HEK293 (cell line): ENCODE data around the gene TOR3A.

ENCODE experiments used
- PRDM1 ChIP-seq: fragments of 450-650 bp; formaldehyde crosslinking; IDR thresholded peaks from 2 replicates; pipeline ENCODE4; 2016; ENCODE audit warnings: missing biosample characterization, missing genetic modification characterization
- REPIN1 ChIP-seq: fragments of 450-650 bp; formaldehyde crosslinking; IDR thresholded peaks from 2 replicates; pipeline ENCODE4 v1.5.1; 2017; ENCODE audit warnings: missing biosample characterization, missing genetic modification characterization, low read depth
- ZFHX2 ChIP-seq: fragments of 450-650 bp; formaldehyde crosslinking; conservative IDR thresholded peaks from 2 replicates; pipeline ENCODE4 v1.5.1; 2016; ENCODE audit warnings: missing biosample characterization, missing genetic modification characterization
- ZNF2 ChIP-seq: fragments of 450-650 bp; formaldehyde crosslinking; IDR thresholded peaks from 2 replicates; pipeline ENCODE4 v1.5.1; 2016; ENCODE audit warnings: missing biosample characterization, missing genetic modification characterization
- ZNF274 ChIP-seq, 2 experiments: fragments of 200-500 bp in 1 of 2; fragments of 450-650 bp in 1 of 2; sonication (Bioruptor generic) in 1 of 2; formaldehyde crosslinking in 1 of 2; IDR thresholded peaks; 2 replicates each; pipeline versions ENCODE4 v1.5.1 to v1.6.1; 2014 to 2016; ENCODE audit warnings: borderline replicate concordance in 1 of 2, inconsistent platforms in 1 of 2, low read length in 1 of 2, missing biosample characterization in 1 of 2, missing genetic modification characterization in 1 of 2
- ZNF521 ChIP-seq: fragments of 450-650 bp; formaldehyde crosslinking; IDR thresholded peaks from 2 replicates; pipeline ENCODE4 v1.5.1; 2017; ENCODE audit warnings: missing biosample characterization, mild to moderate bottlenecking, missing genetic modification characterization
- ZNF830 ChIP-seq: fragments of 450-650 bp; IDR thresholded peaks from 2 replicates; pipeline ENCODE4 v1.5.0; 2018; ENCODE audit warnings: missing biosample characterization, missing genetic modification characterization, low read depth, mild to moderate bottlenecking, moderate library complexity
- TF ChIP-seq, protein P1 (sequence below): fragments of 450-650 bp; formaldehyde crosslinking; IDR thresholded peaks from 2 replicates; pipeline ENCODE4 v1.5.1; 2016; ENCODE audit warnings: missing biosample characterization, missing genetic modification characterization
- TF ChIP-seq, protein P2 (sequence below): fragments of 450-650 bp; formaldehyde crosslinking; IDR thresholded peaks from 2 replicates; pipeline ENCODE4 v1.5.1; 2016; ENCODE audit warnings: missing biosample characterization, missing genetic modification characterization, low read depth
- TF ChIP-seq, protein P3 (sequence below): fragments of 450-650 bp; formaldehyde crosslinking; IDR thresholded peaks from 2 replicates; pipeline ENCODE4 v1.5.1; 2016; ENCODE audit warnings: missing biosample characterization, missing genetic modification characterization, low read depth
- TF ChIP-seq, protein P4 (sequence below): fragments of 450-650 bp; formaldehyde crosslinking; IDR thresholded peaks from 2 replicates; pipeline ENCODE4 v1.5.1; 2016; ENCODE audit warnings: missing biosample characterization, missing genetic modification characterization
- TF ChIP-seq, protein P5 (sequence below): fragments of 450-650 bp; formaldehyde crosslinking; IDR thresholded peaks from 2 replicates; pipeline ENCODE4 v1.5.1; 2017; ENCODE audit warnings: missing biosample characterization, missing genetic modification characterization
- TF ChIP-seq, protein P6 (sequence below): fragments of 450-650 bp; formaldehyde crosslinking; IDR thresholded peaks from 2 replicates; pipeline ENCODE4 v1.5.1; 2016; ENCODE audit warnings: missing biosample characterization, missing genetic modification characterization

DNA sequence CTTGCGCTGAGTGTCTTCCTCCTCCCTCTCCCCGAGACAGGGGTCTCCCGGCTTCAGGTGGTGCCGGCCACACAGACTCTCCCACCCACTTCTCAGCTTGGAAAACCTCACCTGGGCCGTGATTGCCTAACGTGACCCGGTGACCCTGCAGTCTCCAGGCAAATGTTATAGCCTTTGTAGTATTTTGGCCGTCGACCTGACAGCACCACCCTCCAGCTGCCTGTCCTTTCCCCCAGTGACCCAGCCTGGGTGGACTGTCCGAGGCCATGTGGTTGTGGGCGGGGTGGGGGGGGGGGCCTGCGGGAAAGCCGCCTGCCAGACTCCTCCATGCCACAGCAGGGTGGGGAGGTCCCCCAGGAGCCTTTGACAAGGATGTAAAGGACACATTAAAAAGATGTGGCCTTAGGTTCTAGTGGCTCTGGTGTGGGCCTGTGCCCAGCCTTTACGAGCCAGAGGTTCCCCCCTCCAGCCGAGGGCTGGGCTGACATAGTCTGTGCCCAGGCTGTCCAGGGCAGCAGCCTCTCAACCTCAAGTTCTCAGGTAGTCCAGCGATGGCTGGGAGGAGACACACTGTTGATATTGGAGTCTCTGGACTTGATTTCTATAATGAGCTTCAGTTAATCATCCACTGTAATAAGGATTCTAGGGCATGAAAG is 8.1 kb downstream of the TOR3A start:
- TF ChIP-seq, protein P1, sequence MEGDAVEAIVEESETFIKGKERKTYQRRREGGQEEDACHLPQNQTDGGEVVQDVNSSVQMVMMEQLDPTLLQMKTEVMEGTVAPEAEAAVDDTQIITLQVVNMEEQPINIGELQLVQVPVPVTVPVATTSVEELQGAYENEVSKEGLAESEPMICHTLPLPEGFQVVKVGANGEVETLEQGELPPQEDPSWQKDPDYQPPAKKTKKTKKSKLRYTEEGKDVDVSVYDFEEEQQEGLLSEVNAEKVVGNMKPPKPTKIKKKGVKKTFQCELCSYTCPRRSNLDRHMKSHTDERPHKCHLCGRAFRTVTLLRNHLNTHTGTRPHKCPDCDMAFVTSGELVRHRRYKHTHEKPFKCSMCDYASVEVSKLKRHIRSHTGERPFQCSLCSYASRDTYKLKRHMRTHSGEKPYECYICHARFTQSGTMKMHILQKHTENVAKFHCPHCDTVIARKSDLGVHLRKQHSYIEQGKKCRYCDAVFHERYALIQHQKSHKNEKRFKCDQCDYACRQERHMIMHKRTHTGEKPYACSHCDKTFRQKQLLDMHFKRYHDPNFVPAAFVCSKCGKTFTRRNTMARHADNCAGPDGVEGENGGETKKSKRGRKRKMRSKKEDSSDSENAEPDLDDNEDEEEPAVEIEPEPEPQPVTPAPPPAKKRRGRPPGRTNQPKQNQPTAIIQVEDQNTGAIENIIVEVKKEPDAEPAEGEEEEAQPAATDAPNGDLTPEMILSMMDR = no peak
- TF ChIP-seq ZNF830 (tag by site-specific recombination) (no peak), ZNF521 (tag by site-specific recombination) (no peak), ZNF274 (IDR thresholded peaks at IDR 0.05; ENCODE audit: low read length) (no peak), ZNF274 (tag by site-specific recombination; IDR thresholded peaks at IDR 0.05; ENCODE audit: borderline replicate concordance) (no peak), REPIN1 (no peak), ZFHX2 (tag by site-specific recombination) (no peak), ZNF2 (tag by site-specific recombination) (no peak), PRDM1 (no peak)
- TF ChIP-seq, protein P2, sequence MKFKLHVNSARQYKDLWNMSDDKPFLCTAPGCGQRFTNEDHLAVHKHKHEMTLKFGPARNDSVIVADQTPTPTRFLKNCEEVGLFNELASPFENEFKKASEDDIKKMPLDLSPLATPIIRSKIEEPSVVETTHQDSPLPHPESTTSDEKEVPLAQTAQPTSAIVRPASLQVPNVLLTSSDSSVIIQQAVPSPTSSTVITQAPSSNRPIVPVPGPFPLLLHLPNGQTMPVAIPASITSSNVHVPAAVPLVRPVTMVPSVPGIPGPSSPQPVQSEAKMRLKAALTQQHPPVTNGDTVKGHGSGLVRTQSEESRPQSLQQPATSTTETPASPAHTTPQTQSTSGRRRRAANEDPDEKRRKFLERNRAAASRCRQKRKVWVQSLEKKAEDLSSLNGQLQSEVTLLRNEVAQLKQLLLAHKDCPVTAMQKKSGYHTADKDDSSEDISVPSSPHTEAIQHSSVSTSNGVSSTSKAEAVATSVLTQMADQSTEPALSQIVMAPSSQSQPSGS (tag by site-specific recombination) = no peak
- TF ChIP-seq, protein P3, sequence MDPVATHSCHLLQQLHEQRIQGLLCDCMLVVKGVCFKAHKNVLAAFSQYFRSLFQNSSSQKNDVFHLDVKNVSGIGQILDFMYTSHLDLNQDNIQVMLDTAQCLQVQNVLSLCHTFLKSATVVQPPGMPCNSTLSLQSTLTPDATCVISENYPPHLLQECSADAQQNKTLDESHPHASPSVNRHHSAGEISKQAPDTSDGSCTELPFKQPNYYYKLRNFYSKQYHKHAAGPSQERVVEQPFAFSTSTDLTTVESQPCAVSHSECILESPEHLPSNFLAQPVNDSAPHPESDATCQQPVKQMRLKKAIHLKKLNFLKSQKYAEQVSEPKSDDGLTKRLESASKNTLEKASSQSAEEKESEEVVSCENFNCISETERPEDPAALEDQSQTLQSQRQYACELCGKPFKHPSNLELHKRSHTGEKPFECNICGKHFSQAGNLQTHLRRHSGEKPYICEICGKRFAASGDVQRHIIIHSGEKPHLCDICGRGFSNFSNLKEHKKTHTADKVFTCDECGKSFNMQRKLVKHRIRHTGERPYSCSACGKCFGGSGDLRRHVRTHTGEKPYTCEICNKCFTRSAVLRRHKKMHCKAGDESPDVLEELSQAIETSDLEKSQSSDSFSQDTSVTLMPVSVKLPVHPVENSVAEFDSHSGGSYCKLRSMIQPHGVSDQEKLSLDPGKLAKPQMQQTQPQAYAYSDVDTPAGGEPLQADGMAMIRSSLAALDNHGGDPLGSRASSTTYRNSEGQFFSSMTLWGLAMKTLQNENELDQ (tag by site-specific recombination) = no peak
- TF ChIP-seq, protein P4, sequence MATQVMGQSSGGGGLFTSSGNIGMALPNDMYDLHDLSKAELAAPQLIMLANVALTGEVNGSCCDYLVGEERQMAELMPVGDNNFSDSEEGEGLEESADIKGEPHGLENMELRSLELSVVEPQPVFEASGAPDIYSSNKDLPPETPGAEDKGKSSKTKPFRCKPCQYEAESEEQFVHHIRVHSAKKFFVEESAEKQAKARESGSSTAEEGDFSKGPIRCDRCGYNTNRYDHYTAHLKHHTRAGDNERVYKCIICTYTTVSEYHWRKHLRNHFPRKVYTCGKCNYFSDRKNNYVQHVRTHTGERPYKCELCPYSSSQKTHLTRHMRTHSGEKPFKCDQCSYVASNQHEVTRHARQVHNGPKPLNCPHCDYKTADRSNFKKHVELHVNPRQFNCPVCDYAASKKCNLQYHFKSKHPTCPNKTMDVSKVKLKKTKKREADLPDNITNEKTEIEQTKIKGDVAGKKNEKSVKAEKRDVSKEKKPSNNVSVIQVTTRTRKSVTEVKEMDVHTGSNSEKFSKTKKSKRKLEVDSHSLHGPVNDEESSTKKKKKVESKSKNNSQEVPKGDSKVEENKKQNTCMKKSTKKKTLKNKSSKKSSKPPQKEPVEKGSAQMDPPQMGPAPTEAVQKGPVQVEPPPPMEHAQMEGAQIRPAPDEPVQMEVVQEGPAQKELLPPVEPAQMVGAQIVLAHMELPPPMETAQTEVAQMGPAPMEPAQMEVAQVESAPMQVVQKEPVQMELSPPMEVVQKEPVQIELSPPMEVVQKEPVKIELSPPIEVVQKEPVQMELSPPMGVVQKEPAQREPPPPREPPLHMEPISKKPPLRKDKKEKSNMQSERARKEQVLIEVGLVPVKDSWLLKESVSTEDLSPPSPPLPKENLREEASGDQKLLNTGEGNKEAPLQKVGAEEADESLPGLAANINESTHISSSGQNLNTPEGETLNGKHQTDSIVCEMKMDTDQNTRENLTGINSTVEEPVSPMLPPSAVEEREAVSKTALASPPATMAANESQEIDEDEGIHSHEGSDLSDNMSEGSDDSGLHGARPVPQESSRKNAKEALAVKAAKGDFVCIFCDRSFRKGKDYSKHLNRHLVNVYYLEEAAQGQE (tag by site-specific recombination) = no peak
- TF ChIP-seq, protein P5, sequence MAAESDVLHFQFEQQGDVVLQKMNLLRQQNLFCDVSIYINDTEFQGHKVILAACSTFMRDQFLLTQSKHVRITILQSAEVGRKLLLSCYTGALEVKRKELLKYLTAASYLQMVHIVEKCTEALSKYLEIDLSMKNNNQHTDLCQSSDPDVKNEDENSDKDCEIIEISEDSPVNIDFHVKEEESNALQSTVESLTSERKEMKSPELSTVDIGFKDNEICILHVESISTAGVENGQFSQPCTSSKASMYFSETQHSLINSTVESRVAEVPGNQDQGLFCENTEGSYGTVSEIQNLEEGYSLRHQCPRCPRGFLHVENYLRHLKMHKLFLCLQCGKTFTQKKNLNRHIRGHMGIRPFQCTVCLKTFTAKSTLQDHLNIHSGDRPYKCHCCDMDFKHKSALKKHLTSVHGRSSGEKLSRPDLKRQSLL (tag by site-specific recombination) = no peak
- TF ChIP-seq, protein P6, sequence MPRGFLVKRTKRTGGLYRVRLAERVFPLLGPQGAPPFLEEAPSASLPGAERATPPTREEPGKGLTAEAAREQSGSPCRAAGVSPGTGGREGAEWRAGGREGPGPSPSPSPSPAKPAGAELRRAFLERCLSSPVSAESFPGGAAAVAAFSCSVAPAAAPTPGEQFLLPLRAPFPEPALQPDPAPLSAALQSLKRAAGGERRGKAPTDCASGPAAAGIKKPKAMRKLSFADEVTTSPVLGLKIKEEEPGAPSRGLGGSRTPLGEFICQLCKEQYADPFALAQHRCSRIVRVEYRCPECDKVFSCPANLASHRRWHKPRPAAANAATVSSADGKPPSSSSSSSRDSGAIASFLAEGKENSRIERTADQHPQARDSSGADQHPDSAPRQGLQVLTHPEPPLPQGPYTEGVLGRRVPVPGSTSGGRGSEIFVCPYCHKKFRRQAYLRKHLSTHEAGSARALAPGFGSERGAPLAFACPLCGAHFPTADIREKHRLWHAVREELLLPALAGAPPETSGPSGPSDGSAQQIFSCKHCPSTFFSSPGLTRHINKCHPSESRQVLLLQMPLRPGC = no peak
